HG03439 (cell line): ENCODE measurements around the gene CPA4.
"Not testable (repeated sequence)": the region's sequence is repeated elsewhere in the genome, so short reads cannot be mapped to it uniquely, and the experiment has no call there.

Experiments
- ATAC-seq: cut with Tn5 transposase; IDR thresholded peaks from one replicate; pipeline ENCODE4 v1.9.1; 2021; ENCODE audit warnings: mild to moderate bottlenecking, moderate library complexity; ENCODE audit not compliant: unreplicated experiment

The CPA4 gene

DNA sequence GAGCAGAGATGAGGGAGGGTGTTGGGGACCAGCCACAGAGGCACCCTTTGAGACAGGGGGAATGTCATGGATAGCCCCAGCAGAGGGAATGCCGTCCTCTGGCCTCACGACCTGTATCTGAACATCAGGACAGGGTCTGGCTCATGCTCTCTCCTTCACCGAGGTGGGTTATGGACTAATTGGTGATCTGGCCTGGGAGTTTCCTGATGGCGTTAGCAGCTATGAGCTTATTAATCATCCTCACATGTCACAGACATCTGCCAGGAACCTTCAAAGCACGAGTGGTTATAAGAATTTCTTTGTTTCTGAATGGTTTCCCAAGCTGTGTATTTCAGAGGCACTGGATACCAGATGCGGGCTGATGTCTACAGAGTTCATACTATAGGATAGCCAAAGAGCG lies 6.9 kb downstream of the CPA4 start:
- ATAC-seq = no peak

DNA sequence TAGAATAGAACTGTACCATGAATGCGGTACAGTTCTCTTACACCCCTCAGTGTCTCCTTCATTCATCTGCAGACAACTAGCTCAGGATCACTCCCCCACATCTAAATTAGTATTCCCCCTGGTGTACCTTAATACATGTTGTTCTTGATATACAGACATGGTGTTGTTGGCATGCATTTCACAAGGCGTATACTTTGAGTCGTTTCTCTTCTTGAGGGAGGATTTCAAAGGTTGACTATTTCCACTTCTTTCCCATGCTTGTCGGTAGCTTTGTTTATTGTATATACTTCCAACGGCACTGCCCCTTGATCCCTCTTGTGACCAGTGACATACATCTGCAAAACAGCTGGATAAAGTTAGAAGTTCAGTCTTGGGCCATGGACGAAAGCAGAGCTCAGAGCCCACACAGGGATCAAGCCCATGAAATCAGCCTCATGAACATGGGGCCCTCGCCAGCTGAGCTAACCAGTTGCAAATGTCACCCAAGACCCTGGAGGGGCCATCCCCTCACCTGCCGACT lies 8.6 kb downstream of the CPA4 start:
- ATAC-seq = no peak

DNA sequence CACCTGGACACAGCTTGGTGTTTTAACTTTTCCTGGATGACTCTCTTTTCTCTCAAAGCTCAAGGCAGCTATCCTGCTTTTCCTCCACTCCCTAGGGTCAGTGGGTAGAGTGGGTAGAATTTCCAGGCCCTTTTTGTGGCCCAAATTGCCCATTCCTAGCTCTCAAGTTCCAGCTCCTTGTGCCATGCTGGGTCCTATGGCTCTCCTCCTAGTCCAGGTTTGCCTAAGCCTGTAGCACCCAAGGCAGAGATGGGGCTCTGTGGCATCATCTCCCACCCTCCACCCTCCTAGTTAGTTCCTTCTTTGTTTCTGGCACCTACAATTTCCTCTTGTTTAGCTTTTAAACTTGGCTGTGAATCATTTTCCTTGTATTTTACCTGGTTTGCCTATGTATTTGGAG lies 9.7 kb downstream of the CPA4 start:
- no peak for ATAC-seq

DNA sequence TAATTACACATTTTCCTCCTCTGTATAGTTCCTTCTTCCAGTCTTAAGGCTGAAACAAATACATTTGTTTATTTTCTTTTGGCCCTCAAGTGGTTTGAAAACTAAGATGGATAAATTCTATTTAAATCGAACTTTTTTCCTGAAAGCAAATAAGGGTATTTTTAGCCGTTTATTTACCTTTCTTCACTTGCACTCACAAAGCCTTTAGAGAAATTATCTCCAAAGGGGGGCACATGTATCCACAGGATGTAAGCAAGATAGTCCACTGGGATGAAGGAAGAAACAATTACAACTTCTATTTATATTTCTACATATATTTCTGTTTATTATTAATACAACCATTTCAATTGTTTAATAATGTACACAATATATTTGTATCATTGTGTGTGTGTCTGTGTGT lies 10.2 kb downstream of the CPA4 start:
- ATAC-seq = no peak

DNA sequence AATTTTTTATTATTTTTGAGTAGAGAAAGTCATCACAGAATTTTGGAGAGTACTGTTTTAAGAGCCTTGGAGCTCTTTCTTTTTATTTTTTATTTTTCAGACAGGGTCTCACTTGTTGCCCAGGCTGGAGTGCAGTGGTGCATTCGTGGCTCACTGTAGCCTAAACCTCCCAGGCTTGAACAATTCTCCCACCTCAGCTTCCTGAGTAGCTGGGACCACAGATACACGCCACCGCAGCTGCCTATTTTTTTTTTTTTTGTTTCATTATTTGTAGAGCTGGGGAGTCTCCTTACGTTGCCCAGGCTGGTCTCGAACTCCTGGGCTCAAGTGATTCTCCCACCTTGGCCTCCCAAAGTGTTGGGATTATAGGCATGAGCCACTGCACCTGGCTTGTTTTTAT lies 10.6 kb downstream of the CPA4 start:
- no peak for ATAC-seq

DNA sequence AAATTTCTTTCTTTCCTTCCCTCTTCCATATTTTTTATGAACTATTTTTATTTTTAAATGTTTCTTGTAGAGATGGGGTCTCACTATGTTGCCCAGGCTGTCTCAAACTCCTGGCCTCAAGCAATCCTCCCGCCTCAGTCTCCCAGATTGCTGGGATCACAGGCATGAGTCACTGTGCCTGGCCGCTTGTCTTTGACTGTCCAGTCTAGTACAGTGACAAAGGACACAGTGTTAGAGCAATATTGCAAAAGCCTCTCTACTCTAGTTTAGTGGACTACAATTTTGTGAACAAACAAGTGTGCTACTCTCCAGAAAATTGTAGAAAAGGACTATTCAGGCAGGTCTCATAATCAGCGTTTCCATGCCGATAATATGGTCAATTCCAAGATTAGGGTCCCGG lies 11.0 kb downstream of the CPA4 start:
- ATAC-seq = no peak

DNA sequence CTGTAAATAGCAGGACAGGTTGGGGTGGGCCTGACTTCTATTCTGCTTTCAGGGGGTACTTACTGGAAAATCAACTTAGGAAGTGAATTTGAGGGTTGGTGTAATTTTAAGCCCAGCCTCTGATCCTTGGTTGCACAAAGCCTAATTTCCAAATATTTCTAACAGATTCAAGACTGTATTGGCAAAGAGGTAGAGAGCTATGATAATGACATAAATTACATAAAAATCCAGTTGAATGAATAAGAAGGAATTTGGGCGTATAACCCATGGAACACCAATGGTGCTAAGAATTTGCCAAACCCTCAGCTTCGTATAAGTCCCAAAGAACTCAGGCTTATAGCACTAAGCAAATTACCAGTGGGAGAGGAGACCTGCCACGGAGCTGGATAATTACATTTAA lies 11.9 kb downstream of the CPA4 start:
- ATAC-seq = no peak

DNA sequence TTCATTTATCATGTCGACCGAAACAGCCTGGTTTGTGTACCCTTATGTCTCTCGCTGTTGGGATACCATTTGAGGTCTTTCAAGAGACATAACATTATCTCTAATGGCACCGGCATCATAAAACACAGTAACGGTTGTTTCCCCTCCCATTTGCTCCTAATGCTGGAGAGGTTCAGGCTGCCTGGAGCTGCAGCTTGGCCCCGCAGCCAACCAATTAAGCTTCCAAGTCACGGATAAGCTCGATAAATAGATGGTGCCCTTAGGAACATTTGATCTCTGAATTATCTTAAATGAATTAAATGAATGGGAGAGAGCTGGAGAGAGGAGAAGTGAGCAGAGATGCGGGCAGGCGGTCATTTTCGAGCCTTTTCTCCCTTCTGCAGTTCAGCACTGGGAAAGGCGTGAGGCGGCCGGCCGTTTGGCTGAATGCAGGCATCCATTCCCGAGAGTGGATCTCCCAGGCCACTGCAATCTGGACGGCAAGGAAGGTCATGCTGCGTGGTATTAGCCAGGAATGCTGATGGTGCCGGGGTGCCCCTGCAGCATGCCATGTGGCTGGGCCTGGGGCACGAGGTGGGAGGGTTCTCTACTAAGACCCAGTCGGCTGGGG lies 12.6 kb downstream of the CPA4 start:
- no peak for ATAC-seq

DNA sequence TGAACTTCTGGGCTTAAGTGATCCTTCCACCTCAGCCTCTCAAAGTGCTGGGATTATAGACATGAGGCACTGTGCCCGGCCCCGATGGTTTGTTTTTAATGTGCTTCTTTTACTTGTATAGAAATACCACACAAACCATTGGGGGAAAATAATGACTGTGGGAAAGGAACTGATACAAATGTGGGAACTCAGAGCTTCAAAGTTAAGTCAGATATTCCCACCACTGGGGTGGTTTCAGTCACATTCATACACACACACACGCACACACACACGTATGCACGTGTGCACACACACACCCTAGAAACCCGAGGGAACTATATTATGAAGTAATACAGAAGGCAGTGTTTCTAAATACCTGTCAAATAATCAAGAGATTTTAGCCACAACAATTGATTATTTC lies 17.0 kb downstream of the CPA4 start:
- ATAC-seq = no peak

DNA sequence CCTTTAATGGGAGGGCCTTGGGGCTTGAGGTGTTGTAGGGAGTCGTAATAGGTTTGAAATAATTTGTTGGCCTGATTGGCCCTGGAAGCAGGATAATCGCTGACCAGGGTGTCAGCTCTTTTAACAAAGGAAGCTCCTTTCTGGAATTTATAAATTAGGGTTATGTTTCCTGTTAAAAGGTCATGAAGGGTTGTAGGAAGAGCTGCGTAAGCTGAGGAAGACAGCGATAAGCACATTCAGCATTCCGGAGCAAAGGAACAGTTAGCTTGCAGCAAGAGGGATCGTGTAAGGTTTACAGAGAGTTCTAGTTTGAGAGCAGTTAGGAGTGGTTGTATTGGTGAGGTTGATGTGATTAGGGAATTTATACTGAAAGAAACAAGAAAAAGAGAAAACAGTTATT lies 21.3 kb downstream of the CPA4 start:
- ATAC-seq = no peak

DNA sequence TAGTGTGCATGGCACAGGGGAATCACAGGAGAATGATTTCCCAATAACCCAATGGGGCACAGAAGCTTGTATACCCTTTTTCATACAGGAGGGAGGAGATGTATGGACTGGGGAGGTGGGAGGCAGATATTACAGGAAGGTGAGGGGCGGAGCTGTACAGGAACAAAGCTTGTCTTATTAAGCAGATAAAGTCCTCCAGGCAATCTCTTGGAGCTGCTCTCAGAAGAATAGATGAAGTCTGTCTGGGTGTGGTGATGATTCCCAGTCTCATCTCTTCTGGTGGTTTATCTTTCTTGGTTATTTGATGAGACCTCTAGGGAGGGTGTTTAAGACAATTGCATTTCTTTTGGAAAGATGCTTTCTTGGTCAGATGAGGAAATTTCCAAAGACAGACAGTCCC lies 26.6 kb downstream of the CPA4 start:
- no peak for ATAC-seq

DNA sequence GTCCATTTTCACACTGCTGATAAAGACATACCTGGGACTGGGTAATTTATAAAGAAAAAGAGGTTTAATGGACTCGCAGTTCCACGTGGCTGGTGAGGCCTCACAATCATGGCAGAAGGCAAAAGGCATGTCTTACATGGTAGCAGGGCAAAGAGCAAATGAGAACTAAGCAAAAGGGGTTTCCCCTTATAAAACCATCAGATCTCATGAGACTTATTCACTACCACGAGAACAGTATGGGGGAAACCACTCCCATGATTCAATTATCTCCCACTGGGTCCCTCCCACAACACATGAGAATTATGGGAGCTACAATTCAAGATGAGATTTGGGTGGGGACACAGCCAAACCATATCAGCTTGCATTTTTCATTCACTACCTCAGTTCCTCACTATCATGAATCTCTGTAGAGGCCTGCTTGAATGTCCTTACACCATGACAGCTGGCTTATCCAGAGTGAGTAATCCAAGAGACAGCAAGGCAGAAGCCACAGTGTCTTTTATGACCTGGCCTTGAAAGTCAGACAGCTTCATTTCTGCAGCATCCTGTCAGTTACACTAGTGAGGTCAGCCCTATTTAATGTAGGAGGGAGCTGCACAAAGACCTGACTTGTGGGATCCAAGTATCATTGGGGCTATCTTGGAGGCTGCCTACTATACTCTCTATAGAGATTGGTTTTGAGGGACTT lies 28.7 kb downstream of the CPA4 start:
- not testable (repeated sequence) for ATAC-seq

DNA sequence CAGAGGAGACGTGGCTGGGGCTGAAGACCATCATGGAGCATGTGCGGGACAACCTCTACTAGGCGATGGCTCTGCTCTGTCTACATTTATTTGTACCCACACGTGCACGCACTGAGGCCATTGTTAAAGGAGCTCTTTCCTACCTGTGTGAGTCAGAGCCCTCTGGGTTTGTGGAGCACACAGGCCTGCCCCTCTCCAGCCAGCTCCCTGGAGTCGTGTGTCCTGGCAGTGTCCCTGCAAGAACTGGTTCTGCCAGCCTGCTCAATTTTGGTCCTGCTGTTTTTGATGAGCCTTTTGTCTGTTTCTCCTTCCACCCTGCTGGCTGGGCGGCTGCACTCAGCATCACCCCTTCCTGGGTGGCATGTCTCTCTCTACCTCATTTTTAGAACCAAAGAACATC lies 29.7 kb downstream of the CPA4 start:
- ATAC-seq = no peak

DNA sequence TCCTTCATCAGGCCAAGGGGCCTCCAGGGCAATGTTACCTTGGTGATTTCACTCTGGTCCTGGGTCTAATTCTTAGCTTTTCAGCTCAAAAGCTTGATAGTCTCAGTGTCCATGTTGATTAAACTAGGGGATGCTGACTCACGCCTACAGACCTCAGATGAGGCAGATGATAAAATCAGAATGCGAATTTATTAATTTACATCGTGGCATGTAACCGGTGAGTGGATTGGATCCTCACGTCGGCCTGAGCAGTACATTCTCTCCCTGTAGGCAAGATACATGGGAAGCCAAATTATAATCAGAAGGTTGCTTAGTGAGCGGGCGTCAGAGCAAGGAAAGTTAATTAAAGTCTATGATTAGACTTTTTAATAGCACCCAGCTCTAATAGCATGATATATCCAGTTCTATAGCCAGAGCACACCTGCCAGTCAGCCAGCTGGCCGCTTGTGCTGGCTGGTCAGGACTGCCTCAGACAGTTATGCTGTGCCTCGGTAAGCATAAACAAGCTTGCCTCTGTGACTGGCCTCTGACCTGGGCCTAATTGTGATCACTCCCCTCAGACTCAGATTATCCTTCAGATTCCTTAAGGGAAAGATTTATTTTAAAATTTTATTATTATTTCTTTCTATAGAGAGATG lies 31.5 kb downstream of the CPA4 start:
- ATAC-seq = no peak

DNA sequence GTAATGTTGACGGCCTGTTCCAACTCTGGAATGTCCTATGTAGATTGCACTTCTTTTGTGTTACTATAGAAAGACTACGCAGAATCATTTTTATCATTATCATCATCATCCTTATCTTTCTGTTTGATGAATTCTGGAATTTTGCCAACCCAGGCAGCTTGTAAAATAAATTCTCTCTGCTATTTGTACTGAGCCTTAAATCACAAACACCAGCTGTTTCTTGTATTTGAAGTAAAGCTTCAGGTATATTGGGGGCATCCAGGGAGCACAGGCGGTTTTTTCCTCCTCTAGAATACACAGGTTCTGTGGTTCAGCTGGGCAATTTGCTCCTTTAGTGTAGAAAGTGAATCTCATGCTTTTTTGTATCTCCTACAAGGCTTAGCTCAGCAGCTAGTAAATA lies 36.7 kb downstream of the CPA4 start:
- no peak for ATAC-seq

DNA sequence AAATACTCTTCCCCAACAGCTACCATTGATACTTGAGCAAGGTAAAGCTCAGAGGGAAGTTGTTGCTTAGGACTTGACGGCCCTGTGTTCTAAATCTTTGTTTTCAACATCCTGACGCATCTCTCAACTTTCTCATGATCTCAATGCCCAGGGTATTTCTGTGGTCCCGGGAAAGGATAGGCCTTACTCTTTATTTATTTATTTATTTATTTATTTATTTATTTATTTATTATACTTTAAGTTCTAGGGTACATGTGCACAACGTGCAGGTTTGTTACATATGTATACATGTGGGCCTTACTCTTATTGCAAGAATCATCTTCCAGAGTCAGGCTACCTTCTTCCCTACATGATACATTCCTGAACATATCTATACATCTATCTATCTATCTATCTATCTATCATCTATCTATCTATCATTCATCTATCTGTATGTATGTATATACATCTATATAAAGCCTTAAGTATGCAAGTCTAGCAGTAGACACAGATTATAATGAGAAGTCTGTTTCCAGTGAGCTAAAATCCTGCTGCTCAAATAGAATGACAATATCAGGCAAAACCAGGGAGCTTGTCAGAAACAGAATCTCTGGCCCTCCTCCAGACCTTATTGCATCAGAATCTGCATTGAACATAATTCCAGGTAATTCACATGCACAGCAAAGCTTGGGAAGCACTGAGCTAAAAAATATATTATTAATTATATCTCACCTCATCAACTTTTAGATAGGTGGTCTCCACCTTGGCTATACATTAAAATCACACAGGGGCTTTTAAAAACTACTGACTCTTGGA lies 39.5 kb downstream of the CPA4 start:
- ATAC-seq = no peak

DNA sequence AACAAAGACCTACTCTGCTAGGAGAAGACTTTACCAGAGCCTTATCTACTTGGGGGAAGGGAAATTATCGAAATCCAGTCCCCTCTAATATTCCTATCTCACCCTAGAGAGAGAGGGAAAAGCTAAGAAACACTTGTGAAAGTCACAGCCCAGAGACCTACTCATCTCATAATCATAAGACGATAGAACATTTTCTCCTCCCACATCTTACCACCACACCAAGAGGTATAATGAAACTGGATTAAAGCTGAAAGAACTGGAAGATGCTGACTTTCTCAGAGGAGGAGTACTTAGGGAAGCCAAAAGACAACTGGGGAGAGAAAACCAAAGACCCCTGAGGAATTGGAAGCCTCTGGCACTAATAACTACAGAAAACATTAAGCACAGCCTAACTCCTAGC lies 40.9 kb downstream of the CPA4 start:
- no peak for ATAC-seq

DNA sequence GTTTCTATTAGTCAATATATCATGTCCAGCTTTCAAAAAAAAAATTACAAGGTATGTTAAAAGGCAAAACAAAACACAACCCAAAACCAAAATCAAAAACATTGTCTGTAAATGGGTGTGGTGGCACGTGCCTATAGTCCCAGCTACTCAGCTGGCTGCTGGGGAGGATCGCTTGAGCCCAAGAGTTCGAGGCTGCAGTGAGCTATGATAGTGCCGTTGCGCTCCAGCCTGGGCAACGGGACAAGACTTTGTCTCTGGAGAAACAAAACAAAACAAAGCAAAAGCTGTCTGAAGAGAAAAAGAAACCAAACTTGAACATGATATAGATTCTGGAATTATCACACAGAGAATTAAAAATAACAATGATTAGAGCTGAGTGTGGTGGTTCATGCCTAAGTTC lies 41.3 kb downstream of the CPA4 start:
- ATAC-seq = no peak

DNA sequence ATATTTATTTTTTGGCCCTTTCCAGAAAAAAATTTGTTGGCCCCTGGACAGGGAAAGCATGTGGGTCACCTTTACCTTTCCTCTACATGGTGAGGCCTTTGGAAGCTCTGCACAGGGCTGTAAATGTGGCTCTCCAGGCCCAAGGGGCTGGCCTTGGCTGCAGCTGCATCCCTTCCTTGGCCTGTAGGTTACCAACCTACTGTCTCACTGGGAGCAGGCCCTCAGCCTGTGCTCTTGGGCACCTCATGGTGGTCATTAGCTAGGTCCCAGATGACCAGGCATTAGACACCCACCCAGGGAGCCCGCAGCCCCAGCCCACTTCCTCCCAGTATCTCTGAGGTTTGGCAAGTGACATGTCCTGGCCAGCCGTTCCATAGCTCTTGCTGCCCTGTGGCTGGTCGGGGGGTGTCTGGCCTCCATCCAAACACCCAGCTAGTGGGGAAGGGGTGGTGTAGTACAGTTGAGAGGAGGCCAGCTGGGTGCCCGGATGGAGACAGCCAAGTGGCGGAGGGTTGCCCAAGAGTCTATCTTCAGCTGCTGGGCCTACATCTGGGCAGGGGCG lies 44.5 kb downstream of the CPA4 start:
- no peak for ATAC-seq

DNA sequence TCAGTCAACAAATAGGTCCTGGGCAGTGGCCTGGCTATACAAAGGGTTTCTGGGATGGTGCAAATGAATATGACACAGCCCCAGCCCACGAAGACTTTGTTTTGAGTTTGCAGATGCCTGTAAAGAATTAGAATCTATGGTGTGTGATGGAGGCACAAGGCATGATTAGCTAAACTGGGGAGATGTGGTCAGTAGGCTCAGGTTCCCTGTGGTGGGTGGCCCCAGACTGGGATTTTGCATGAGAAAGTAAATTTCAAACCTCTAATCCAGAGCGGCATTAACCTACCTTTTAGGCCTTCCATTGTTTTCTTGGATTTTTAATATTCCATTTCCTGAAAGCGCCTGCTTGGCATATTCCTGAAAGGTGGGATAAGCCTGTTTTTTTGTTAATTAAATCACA lies 45.3 kb downstream of the CPA4 start:
- ATAC-seq = no peak

DNA sequence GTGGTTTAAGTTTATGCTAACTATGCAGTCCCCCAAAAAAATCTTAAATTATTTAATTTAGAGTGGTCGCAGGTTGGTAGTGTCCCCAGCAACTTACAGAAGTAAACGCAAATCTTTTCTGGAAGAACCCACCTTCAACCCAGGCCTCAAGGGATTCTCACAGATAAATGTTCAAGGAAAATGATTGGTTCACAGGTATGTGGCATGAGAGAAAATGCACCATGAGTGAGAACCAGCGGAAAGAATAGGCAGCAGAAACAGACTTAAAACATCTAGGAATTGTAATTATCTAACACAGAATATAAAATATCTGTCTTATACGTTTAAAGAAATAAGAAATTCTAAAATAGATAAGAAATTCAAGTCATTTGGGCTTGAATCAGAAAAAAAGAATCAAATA lies 48.9 kb downstream of the CPA4 start:
- ATAC-seq = no peak
